Mucosa of gallbladder (tissue), 1 donor: ENCODE data around the gene ESYT2. TPM values are rescaled to one million over a fixed set of nuclear protein-coding genes. Genes with fewer than 3 reads are reported as not detected.
"Not testable (repeated sequence)": the region's sequence is repeated elsewhere in the genome, so short reads cannot be mapped to it uniquely, and the experiment has no call there.

Experiments
- DNase-seq: peaks from one replicate; pipeline ENCODE4 v3.0.0-alpha.2; 2020; ENCODE audit warnings: low spot score
- total RNA-seq: library from RNA; stranded (reverse); gene quantifications from one replicate; pipeline ENCODE4 v1.2.1, GENCODE V29; 2021
- donor health status: DM: no; HTN: no; CAD: no.

The ESYT2 gene
- total RNA-seq, 1 donor from 2014 or later: 62.6 TPM

DNA sequence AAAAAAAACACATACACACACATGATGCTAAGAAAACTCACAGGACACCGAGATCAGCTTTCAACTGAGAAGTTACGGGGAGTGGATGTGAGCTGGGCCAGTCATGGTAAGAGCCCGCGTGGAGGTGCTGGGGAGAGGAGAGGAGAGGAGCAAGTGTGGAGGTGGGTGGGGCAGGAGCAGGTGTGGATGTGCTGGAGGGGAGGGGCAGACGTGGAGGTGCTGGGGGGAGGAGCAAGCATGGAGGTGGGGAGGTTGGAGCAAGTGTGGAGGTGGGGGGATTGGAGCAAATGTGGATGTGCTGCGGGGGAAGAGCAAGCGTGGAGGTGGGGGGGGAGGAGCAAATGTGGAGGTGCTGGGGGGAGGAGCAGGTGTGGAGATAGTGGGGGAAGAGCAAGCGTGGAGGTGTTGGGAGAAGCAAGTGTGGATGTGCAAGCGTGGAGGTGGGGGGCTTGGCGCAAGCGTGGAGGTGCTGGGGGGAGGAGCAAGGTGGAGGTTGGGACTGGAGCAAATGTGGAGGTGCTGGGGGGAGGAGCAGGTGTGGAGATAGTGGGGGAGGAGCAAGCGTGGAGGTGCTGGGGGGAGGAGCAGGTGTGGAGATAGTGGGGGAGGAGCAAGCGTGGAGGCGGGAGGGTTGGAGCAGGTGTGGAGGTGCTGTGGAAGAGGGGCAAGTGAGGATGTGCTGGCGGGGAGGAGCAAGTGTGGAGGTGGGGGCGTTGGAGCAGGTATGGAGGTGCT, 100.2 kb downstream of the ESYT2 start:
- DNase-seq: no peak

DNA sequence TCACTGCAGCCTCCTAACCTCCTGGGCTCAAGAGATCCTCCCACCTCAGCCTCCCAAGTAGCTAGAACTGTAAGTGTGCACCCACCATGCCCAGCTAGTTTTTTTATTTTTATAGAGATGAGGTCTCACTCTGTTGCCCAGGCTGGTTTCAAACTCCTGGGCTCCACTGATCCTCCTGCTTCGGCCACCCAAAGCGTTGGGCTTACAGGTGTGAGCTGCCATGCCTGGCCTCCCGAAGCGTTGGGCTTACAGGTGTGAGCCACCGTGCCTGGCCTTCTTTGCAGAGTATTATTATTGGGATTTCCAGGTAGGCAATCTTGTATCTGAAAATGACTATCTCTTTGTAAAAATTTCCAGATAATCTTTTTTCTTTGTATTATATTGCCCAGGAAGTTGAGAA, 101.6 kb downstream of the ESYT2 start:
- DNase-seq: no peak

GRCh38 chr7:158726277-158726807, 103.0 kb downstream of the ESYT2 start:
- DNase-seq: no peak

DNA sequence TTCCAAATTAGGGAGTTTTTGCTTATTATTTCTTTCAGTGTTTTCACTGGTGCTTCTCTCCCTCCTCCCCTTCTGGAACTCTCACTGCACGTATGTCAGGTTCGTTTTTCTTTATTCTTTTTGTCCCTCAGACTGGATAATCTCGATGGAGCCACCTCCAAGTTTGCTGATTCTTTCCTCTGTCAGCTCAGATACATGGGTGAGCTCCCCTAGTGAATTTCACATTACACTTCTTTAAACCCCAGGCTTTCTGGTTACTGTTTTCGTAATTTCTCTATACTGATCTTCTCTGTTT, 103.9 kb downstream of the ESYT2 start:
- no peak for DNase-seq

- no peak for DNase-seq
Measured at GRCh38 chr7:158724658-158725505, 104.4 kb downstream of the ESYT2 start.

DNA sequence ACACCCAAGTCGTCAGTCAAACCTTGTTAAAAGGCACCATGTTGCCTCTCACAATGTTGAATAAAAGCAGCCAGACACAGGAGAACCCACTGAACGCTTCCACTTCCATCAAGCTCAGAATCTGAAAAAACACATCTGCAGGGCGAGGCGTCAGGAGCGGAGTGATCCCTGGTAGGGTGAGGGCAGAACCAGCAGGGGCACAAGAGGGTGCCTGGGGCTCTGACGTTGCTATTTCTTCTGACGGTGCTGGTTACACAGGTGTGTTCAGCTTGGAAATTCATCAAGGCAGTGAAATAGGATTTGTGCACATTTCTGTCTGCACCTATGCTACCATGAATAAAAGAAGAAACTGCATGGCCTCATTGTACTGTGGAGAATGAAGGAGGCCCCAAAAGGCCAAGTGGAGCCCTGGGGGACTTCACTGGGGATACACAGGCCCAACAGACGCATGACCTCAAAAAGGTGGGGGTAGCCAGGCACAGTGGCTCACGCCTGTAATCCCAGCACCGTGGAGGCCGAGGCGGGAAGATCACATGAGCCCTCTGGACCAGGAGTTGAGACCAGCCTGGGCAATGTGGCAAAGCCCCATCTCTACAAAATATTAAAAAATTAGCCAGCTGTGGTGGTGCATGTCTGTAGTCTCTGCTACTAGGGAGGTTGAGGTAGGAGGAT, 105.5 kb downstream of the ESYT2 start:
- DNase-seq: no peak

GRCh38 chr7:158723266-158723665, 106.0 kb downstream of the ESYT2 start:
- no peak for DNase-seq

DNA sequence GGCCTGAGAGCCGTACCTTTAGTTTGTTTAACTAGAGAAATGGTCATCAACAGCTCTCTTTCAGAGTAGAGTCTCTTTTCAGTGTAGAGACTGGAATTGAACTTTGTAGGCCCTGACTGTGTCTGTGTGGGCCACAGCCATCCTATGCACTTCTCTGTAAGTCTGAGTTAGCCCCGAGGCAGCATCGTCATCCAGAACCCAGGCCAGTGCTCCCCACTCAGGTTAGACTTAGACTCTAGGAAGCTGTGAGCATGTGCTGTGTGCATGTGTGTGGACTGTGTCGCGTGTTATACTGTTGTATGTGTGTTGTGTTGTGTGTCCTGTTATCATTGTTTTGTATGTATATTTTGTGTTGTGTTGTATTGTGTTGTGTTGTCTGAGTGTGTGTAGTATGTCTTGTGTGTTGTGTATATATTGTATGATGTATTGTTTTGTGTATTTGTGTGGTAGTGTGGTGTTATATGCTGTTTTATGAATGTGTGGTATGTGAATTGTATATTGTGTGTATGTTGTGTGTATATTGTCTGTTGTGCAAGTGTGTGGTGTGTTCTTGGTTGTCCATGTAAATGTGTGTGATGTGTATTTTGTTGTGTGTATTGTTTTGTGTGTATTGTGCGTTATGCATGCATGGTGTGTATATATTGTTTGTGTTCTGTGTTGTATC, 106.6 kb downstream of the ESYT2 start:
- DNase-seq: no peak

DNA sequence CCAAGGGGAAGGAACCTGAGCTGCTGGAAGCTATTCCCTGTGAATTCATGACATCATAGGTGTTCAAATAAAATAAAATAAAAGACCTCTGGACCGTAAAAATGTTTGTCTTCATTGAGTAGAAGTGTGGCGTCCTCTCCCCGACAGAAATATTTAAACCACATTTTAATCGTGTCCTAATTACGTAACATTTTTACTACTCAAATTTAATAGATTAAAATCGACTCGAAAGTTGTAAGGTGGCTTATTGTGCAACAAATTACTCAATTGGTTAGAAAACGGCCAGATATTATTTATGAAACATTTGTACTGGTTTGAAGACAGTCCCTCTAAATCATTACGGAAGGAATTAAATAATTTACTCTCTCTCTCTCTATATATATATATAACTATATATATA, 109.2 kb downstream of the ESYT2 start:
- DNase-seq: no peak

DNA sequence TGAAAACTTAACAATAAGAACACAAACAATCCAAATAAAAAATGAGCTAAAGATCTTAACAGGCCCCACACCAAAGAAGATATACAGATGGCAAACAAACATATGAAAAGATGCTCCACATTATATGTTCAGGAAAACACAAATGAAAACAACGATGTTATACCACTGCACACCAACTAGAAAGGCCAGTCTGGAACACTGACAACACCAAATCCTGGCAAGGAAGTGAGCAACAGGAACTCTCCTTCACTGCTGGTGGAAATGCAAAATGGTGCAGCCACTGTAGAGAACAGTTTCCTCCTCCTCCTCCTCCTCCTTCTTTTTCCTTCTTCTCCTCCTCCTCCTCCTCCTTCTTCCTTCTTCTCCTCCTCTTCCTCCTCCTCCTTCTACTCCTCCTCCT, 112.5 kb downstream of the ESYT2 start:
- DNase-seq: no peak

GRCh38 chr7:158710651-158711102, 118.6 kb downstream of the ESYT2 start:
- no peak for DNase-seq

DNA sequence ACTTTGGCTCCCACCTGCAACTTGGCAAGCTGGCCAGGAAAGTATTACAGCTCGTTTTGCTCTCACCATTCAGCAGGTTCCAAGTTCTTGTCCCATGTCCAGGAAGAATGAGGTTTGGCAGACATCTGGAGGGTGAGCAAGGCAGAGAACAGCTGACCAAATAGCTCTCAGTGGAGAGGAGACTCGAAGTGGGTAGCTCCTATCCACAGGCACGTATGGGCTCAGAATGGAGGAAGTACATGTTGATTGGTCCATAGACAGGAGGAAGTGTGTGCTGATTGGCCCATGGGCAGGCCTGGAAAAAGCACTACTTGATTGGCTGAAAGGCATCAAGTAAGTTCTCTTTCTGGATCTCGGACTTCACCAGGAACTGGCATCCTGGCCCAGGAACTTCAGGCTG, 121.7 kb downstream of the ESYT2 start:
- no peak for DNase-seq

DNA sequence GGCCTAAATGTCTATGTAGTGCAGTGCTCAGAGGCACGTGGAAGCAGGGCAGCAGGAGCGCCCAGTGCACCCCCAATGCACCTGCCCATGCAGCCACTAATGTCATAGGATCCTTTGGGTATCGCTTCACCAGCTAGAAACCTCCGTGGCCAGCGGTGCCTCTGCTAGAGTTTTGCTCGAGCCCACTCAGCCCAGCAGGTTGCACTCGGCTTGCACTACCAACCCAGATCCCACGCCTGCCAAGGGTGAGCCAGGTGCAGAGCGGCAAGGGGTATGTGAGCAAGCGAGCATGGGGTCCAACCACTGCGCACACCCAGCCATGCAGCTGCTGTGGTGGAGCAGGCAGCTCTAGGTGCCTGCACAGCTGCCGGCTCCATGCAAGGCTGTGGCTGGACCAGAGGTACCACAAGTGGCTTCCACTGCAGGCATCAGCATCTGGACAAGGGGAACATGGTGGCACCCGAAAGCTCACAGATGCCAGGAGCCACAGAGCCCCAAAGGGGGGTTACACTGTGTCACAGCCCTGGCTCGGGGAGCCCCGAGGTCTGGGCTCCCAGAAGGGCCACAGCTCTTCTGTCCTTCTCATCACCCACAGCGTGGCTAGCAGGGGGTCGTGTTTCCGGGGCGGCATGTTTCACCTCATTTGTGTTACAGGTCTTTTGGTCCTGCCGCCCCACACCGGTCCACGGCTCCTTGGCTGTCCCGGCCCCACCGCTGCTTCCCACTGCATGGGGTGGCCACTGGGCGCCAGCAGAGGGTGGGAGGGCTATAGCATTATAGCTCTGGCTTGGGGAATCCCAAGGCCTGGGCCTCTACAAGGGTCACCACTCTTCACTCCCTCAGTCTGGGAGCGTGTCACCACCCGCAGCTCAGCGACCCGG, 122.4 kb downstream of the ESYT2 start:
- DNase-seq: no peak

DNA sequence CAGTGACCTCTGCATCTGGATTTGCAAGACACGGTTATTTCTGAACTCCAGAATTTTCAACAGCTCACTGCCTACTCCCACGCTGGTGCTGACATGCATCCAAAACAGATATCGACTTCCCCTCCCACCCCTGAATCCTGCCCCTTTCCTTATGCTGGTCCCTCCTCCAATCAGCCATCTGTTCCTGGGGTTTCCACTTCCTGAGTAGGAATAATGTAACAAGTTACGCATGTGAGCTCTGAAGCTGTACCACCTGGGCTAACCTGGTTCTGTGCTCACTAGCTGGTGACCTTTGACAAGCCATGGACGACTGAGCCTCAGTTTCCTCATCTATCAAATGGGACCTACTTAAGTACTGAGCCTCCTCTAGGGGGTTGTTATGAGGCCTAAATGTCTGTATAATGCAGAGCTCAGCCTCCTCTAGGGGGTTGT, 123.0 kb downstream of the ESYT2 start:
- DNase-seq: no peak

- no peak for DNase-seq
Measured at GRCh38 chr7:158705234-158705850, 124.0 kb downstream of the ESYT2 start.

DNA sequence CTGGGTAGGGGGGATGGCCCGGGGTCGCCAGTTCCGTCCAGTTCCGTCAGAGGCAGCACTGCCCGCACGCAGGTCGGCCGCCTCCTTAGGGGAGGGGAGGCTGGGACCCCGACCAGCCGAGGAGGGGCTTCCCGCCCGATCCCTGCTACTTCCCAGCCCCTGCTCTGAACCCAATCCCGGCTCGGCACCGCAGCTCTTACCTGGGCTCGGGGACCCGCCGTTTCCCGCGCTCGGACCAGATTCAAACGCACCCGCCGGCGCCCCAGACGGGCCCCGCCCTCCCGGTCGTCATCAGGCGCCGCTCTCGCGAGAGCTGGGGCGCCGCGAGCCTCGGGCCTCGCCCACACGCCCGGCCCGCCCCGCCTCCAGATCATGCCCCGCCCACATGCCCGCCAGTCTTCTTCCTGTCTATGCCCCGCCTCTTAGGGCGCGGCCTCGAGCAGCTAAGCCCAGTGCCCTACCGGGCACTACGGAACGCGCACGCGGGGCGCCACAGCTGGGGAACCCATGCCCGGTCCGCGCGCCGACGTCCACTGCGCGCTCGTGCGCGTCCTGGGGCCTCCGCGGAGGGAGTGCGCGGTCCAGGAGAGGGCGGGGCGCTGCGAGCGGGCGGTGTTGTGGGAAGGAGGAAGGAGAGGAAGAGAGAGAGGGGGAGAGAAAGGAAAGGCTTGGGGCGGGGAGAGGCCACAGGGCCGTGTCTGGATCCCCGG, 124.6 kb downstream of the ESYT2 start, which contains the start of gene NCAPG2:
Gene NCAPG2, minus strand, starts transcription at position 281 of the 710 bp plus-strand sequence. CDS start 2,905 bp downstream, outside the sequence.
- peak; percentile 99 for DNase-seq

DNA sequence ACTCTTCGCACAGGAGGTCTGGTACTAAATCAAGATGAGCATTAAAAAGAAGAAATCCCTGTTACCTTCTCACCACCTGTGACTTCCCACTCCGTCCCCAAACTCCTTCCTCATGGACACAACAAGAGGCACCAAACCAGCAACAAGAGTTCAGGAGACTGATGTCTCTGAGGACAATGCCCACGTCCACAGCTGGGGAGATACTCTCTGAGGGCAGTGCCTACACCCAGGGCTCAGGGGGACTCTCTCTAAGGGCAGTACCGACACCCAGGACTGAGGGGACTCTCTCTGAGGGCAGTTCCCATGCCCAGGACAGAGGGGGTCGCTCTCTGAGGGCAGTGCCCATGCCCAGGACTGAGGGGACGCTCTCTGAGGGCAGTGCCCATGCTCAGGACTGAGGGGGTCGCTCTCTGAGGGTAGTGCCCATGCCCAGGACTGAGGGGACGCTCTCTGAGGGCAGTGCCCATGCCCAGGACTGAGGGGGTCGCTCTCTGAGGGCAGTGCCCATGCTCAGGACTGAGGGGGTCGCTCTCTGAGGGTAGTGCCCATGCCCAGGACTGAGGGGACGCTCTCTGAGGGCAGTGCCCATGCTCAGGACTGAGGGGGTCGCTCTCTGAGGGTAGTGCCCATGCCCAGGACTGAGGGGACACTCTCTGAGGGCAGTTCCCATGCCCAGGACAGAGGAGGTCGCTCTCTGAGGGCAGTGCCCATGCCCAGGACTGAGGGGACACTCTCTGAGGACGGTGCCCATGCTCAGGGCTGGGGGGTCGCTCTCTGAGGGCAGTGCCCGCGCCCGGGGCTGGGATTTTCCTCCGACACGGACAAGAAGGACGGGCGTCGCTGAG, 125.4 kb downstream of the ESYT2 start:
- DNase-seq: not testable (repeated sequence)

DNA sequence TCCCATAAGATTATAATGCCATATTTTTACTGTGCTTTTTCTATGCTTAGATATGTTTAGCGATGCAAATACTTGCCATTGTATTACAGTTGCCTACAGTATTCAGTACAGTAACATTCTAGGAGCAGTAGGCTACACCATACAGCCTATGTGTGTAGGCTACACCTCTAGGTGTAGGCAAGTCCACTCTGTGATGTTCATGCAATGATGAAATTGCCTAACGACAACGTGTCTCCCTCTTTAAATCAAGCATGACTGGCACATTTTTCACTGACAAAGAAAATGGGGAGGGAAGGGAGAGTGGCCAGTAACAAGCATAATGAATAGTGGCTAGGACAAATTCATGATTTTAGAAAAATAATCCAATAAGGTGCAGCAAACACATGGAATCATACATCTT, 126.4 kb downstream of the ESYT2 start:
- DNase-seq: no peak

- DNase-seq: no peak
Measured at GRCh38 chr7:158702196-158702595, 127.1 kb downstream of the ESYT2 start.
